SK-N-DZ (cell line): ENCODE results near the gene PYGM.

ENCODE experiments used
- DNase-seq: peaks from one replicate; pipeline ENCODE4 v3.0.0-alpha.2; 2015; ENCODE audit warnings: low spot score

PYGM gene

DNA sequence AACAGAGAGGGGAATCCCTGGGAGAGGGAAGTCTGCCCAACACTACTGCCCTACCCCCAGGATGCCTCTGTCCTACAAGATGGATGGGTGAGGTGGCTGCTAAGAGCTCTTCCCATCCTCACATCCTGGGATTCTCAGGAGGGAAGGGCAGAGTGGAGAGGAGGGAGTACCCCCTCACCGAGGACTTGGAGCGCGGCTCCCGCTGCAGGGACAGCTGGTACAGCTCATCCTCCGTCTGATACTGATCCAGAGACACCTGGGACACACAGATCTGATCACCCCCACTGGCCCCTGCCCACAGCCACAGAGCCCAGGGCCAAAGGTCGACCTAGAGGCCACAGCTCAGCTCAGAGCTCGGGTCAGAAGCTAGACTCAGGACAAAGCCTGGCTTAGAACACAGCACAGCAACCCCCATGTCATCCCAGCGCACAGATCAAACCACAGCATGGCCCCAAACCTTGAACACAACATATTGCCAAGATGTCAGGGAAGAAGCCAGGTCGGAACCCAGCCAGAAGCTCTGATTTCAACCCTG, 24.0 kb downstream of the PYGM start:
- no peak for DNase-seq

DNA sequence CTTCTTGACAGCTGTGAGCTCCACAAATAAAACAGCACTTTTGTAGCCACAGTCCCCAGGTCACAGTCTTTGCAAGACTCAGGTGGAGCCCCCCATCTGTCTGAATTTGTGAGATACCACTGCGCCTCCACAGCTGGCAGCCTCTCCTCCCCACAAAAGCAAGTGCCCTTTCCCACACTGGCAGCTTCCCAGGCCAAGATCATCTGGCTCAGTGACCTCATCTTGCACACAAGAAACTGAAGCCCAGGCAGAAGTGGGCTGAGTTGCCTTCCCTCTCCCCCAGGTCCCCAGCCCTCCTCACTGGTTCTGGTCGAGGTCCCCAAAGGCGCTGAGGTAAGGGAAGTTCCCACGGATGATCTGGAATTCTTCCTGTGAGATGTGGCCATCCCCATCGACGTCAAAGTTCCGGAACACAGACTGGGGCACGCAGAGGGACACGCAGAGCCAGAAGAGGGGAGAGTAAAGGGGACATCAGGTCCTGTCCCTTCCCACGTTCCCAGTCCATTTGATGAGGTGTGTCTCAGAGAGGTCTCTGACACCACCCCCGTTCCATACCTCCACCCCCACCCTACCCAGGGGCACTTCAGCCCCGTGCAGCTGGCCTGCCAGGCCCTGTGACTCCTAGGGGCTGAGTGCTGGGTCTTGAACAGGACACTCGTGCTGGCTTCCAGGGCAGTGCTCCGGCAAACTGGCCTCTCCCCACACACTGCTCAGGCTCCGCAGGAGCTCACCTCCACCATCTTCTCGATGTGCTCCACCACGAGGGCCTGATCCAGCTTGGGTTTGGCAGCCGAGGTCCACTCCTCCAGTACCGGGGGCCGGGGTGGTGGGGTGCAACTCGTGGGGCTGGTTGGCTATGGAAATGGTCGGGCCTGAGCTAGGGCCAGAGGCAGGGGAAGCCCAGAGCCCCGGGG, 24.7 kb downstream of the PYGM start:
- no peak for DNase-seq

- DNase-seq = no peak
Measured at GRCh38 chr11:64731601-64732000, 28.2 kb downstream of the PYGM start.

DNA sequence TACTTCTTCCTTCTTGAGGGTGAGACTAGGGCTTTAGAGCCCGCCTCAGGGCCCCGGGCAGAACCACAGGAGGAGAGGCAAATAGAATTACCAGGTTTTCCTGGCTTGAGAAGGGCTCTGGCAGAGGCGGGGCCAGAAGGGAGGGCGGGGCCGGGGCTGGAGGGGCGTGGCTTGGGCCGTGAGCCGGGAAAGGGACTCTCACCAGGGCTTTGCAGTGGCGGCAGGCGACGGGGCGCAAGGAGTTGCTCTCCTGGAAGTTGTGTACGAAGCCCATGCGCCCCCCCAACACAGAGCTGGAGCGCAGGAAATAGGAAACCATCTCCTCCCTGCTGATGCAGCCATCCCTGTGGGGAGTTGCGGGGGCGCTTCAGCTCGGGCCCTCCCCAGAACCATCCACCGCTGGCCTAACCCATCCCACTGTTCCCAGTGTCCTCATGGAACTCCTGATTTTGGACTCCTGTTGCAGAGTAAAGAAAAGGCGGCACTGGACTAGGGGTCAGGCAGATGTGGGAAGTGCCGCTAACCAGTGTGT, 29.9 kb downstream of the PYGM start:
- DNase-seq = peak; percentile 90

- DNase-seq = no peak
Measured at GRCh38 chr11:64728757-64729365, 30.9 kb downstream of the PYGM start.

DNA sequence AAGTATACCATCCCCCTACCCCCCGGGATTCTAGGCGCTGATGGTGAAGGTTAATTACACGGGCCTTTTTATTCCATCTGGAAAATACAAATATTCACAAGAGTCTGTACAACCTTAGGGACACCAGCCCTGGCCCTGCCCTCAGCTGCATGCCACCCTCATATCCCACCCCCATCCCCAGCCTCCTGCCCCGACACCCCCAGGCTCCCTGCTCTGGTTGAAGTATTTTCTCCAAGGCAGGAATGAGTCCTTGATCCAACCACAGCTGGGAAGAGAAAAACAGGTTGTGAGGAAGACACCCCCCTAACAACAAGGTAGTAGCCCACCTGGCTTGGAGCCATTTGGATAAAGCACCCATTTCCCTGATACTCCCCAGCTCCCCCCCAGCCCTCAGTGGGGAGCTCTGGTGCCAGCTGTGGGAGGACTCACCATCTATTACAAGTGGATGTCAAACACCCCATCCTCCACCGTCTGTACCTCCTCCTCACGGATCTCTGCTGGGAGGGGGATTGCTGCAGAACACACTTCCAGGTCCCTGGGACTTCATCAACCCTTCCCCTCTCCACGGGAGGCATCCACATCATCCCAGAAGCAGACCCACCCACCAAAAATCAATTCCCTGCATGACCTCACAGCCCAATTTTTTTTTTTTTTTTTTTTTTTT, 32.8 kb downstream of the PYGM start:
- no peak for DNase-seq

DNA sequence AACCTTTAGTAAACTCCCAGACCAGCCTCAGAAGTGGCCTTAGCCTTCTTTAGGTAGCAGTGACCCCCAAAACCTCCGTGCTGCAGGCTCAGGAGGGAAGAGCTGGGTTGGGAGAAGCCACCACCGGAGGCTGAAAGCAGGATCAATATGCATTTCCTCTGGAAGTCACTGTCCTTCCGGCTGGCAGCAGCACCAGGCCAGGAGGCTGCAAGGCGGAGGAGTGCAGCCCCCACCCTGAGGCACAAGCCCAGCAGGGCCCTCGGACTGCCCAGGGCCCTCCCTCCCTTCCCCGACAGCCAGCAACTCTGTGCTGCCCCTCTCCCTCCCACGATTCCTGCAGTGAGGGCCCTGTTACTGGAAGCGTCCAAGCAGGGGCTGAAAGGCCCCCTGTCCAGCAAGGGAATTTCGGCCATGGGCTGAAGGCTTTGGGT, 33.5 kb downstream of the PYGM start:
- peak; percentile 58 for DNase-seq

DNA sequence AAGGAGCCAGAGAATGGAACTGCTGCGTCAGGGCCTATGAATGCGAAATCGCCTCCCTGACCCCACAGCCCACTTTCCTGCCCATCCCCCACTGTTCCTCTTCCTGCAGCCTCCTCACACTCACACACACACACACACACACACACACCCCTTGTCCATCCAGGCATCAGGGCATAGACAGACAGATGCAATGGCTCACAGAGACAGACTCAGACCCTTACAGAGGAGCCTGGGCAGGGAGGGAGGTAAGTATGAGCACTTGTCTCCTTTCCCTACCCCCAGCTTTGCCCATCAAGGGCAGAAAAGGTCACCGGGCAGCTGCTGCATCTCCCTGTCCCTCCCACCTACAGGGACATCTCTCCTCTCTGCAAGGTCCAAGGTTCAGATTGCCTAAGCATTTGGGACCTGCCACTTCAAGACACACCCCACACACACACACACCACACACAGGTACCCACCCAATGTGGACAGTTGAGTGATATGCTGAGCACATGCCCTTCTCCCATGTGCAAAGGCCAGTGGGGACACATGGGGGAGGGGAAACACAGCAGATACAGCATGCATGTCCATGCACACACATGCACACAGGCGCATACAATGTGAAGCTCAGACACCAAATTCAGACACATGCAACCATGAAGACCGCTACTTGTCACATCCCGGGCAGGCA, 34.8 kb downstream of the PYGM start:
- no peak for DNase-seq

DNA sequence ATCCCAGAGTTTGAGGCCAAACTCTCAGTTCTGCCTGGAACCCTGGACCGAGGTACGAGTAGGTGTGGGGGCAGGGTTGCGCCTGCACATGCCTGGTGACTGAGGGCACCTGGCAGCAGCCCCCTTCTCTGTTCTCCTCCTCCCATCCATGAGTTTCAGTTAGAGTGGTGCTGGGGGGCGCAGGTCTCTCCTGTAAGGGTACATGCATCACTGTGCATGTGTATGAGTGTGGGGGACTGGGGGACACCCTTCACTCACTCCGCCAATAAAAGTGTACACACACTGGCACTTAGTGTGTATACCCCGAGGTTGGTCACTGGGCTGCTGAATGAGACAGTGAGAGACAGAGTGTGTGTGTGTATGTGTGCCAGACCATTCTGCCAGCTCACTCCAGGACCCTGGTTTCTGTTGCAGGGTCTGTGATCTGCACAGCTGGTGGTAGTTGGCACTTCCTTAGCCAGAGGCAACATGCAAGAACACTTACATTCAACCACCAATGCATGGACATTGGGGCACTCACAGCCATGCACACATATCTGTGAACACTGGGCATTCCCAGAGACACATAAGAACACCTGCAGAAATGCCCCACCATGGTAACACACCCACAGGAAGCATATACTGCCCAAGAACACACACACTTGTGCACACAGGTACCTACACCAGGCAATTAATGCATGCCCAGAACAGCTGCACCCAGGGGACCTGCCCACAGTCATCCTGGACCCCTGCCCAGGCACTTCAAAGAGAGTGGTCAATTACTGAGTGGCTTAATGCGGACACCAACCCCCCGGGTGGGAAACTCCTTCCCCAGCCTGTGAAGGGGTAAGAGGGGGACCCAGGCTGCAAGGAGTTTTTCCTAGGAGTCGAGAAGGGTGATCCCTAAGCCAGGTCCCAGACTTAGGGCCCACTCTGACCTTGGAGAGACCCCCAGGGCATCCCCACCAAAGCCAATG, 35.6 kb downstream of the PYGM start:
- no peak for DNase-seq

DNA sequence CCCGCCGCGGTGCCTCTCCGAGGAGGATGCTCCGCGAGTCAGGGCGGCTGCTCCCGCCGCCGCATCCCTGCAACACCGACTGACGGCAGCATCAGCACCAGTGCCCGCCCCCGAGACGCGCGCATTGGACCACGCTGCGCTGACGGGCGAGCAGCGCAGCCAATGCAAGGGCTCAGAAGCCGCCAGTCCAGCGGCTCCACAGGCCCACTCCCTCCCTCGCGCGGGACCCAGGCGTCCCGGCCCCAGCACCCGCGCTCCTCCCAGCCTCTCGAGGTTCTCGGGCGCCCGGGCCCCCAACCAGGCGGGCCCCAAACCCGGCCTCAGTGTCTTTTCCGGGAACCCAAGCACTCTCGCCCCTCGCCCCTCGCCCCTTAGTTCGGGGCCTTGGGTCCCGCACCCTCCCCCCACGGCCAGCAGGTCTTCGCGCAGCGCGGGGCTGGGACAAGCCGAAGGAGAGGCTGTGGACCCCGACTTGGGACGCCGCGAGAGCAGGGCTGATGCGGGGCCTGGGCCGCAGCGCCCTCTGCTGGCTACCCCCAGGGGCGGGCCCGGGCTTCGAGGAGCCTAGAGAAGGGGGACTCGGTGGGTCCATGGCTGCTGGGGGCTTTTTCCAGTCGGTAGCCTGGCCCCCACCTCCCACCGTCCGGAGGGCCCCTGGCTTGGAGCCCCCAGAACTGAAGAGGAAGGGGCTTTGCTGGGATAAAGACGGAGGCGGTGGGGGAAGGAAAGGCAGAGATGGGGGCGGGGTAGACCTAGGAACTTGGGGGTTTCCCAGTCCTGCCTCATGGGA, 36.5 kb downstream of the PYGM start, which contains the start of gene NRXN2:
TSS of gene NRXN2 (minus strand) at position 81 of the 790 bp plus-strand sequence. CDS start 9,498 bp downstream, outside the sequence.
- DNase-seq = peak; percentile 92

- no peak for DNase-seq
Measured at GRCh38 chr11:64722141-64723065, 37.4 kb downstream of the PYGM start.

DNA sequence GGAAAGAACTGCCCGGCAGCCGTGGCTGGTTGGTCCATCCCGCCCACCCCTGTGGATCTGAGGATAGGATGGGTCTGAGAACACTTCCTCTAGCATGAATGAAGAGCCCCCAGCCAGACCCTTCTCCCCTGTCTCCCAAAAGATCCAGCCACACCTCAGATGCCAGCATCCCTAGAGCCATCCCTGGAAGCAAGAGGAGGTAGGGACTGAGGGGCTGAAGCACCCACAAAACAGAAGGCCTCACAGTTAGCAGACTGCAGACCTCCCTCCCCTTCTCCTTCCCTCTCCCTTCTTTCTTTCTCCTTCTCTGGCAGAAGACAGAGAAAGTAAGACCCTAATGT, 38.4 kb downstream of the PYGM start:
- DNase-seq = no peak

- no peak for DNase-seq
Measured at GRCh38 chr11:64720640-64721358, 39.0 kb downstream of the PYGM start.

GRCh38 chr11:64720167-64720566, 39.6 kb downstream of the PYGM start:
- DNase-seq = no peak

GRCh38 chr11:64719406-64719805, 40.4 kb downstream of the PYGM start:
- DNase-seq = no peak

DNA sequence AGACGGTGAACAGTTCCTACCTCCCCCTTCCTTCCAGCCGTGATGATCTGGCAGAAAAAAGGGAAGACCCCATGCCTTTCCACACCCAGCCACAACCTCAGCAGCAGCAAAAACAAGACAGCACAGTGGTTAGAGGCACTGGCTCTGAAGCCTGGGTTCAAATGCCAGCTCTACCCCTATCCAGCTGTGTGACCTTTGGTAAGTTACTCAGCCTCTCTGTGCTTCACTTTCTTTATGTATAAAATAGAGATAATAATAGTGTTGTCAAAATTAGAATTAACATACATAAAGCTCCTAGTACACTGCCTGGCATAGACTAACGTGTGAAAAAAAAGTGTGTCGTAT, 41.0 kb downstream of the PYGM start:
- DNase-seq = no peak

GRCh38 chr11:64718084-64718779, 41.5 kb downstream of the PYGM start:
- DNase-seq = no peak
